ENCODE measurements around the gene GSG1.

The GSG1 gene

DNA sequence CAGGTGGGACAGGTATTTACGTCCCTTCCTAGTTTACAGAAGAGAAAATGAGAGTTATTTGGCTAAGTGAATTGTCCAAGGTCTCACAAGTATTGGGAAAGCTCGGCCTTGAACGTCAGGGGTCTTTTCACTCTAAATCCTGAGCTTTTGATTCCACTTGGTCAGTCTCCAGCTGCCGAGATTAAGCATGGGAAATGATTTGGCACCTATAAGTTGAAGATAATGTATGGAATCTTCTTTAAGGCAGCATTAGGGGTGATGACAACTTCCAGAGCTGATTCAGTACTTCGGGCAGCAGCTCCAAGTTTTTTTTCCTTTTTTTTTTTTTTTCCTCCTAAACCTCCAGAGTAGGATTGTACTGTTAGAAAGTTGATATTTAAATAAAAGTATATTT is 58.6 kb downstream of the GSG1 start:
- Mint-ChIP-seq H3K27me3 (ENCODE audit: low read depth, poor library complexity) (peaks cover 6% of the 10 kb centered on the region), H3K4me3 (peak overlapping the region; percentile 91), H3K27ac (peak overlapping the region; percentile 15), H3K36me3 (ENCODE audit: low read depth) (peaks cover 13% of the 10 kb centered on the region), H3K9me3 (peaks cover 4% of the 10 kb centered on the region), H3K4me1 (peaks cover 61% of the 10 kb centered on the region)
- TF ChIP-seq CTCF (IDR thresholded peaks at IDR 0.05), result no peak
- DNase-seq, result no peak

DNA sequence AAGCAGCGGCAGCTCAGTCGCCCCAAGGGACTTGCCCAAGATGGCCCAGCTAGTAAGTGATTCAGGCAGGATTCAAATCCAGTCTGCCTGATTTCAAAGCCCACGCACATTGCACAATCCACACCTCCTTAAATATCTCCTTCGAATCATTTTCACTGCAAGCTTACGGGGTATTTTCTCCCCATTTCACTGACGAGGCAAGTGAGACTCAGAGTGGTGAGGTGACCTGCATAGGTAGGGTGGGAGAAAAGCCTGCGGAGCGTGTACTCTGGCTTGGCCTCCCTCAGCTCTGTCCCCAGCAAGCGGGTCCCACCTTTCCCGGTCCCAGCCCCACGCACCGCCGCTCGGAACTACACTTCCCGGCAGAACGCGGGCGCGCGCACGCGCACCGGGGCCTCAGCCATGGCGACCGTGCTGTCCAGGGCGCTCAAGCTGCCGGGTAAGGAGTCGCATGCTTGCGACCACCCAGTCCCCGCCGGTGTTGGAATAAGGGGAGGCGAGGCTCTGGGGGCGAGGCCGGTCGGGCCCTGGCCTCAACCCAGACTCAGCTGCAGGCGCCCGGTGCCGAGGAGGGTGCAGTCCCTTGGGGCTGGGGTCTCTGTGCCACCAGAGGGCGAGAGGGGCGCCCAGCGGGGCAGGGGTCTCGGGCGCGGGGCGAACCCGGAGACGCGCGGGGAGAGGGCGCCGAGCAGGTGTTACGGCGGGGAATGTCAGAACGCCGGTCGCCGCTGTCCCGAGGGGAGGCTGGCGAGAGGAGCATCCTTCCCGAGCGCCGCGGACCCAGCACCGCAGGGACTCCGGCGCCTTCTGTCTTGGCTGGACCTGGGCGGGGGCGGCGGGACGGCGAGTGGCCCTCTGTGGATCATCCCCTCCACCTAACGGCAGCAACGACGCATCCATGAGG is 59.2 kb downstream of the GSG1 start, which contains the start of gene FAM234B:
FAM234B (plus strand) TSS at position 380 of the 904 bp plus-strand sequence; CDS start at position 403, 23 bp downstream.
- H3K4me1 Mint-ChIP-seq, result peaks cover 66% of the 10 kb centered on the region
- peak within 1 kb of the TSS; percentile 15 for H3K27ac Mint-ChIP-seq
- peak within 1 kb of the TSS; percentile 91 for H3K4me3 Mint-ChIP-seq
- peaks cover 4% of the 10 kb centered on the region for H3K9me3 Mint-ChIP-seq
- peak; percentile 11 for TF ChIP-seq CTCF (IDR thresholded peaks at IDR 0.05)
- peaks cover 7% of the 10 kb centered on the region for H3K36me3 Mint-ChIP-seq (ENCODE audit: low read depth)
- DNase-seq, result peak; percentile 90
- H3K27me3 Mint-ChIP-seq (ENCODE audit: low read depth, poor library complexity), result peaks cover 6% of the 10 kb centered on the region

GRCh38 chr12:13042666-13043230 is 60.7 kb downstream of the GSG1 start:
- Mint-ChIP-seq H3K27me3 (ENCODE audit: low read depth, poor library complexity) (peaks cover 8% of the 10 kb centered on the region), H3K4me1 (peaks cover 75% of the 10 kb centered on the region)
- TF ChIP-seq CTCF (IDR thresholded peaks at IDR 0.05), result no peak

GRCh38 chr12:13041224-13041623 is 62.2 kb downstream of the GSG1 start:
- no peaks in the 10 kb centered on the region for H3K9me3 Mint-ChIP-seq
- H3K4me3 Mint-ChIP-seq, result no peak overlapping the region
- no peak overlapping the region for H3K27ac Mint-ChIP-seq
- peaks cover 79% of the 10 kb centered on the region for H3K4me1 Mint-ChIP-seq
- no peak for DNase-seq
- peaks cover 8% of the 10 kb centered on the region for H3K27me3 Mint-ChIP-seq (ENCODE audit: low read depth, poor library complexity)
- no peak for TF ChIP-seq CTCF (IDR thresholded peaks at IDR 0.05)
- H3K36me3 Mint-ChIP-seq (ENCODE audit: low read depth), result no peaks in the 10 kb centered on the region

More at GRCh38 chr12:13042666-13043230, 60.7 kb downstream of the GSG1 start:
- Mint-ChIP-seq H3K4me3 (peak overlapping the region; percentile 91), H3K36me3 (ENCODE audit: low read depth) (no peaks in the 10 kb centered on the region), H3K9me3 (no peaks in the 10 kb centered on the region), H3K27ac (peak overlapping the region; percentile 20)
- no peak for DNase-seq

GRCh38 chr12:13039328-13039956 is 64.0 kb downstream of the GSG1 start:
- H3K4me1 Mint-ChIP-seq, result peaks cover 69% of the 10 kb centered on the region
- H3K27ac Mint-ChIP-seq, result no peak overlapping the region
- H3K4me3 Mint-ChIP-seq, result no peak overlapping the region
- no peaks in the 10 kb centered on the region for H3K36me3 Mint-ChIP-seq (ENCODE audit: low read depth)
- H3K27me3 Mint-ChIP-seq (ENCODE audit: low read depth, poor library complexity), result peaks cover 8% of the 10 kb centered on the region
- H3K9me3 Mint-ChIP-seq, result no peaks in the 10 kb centered on the region
- no peak for DNase-seq
- TF ChIP-seq CTCF (IDR thresholded peaks at IDR 0.05), result no peak

Measured in nephron progenitor cell (in vitro differentiated cells).